Activated CD4-positive, alpha-beta T cell treated with anti-CD3 and anti-CD28 coated beads for 4 hours (primary cell): ENCODE results near the gene GLIPR2.
A peak's percentile ranks its signal among the peaks of the same experiment; 100 is the strongest.
"Not testable (repeated sequence)": the region's sequence is repeated elsewhere in the genome, so short reads cannot be mapped to it uniquely, and the experiment has no call there.

ENCODE experiments used
- DNase-seq, 2 donors: peaks; one replicate each; pipeline ENCODE4 v3.0.0-alpha.2; 2020

GLIPR2 gene

DNA sequence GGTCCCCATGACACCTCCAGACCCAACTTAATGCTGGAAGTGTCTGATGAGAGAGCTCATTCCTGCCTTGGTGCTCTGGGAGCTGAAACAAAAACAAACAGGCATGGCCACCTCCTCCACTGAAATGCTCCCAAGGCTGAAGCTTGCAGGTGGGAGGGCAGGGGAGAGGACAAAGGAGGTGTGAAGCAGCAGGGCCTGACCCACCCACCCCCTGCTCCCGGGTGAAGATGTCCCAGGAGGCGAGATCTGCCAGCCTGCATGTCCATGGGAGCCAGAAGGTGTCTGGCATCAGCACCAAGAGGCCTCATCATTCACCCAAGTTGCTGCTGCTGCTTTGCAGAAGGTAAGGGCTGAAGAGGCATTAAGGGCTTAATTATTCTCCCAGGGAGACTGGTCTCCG lies 28.5 kb downstream of the GLIPR2 start:
- DNase-seq, result no peak

- no peak for DNase-seq
Measured at GRCh38 chr9:36165826-36166167, 29.3 kb downstream of the GLIPR2 start.

DNA sequence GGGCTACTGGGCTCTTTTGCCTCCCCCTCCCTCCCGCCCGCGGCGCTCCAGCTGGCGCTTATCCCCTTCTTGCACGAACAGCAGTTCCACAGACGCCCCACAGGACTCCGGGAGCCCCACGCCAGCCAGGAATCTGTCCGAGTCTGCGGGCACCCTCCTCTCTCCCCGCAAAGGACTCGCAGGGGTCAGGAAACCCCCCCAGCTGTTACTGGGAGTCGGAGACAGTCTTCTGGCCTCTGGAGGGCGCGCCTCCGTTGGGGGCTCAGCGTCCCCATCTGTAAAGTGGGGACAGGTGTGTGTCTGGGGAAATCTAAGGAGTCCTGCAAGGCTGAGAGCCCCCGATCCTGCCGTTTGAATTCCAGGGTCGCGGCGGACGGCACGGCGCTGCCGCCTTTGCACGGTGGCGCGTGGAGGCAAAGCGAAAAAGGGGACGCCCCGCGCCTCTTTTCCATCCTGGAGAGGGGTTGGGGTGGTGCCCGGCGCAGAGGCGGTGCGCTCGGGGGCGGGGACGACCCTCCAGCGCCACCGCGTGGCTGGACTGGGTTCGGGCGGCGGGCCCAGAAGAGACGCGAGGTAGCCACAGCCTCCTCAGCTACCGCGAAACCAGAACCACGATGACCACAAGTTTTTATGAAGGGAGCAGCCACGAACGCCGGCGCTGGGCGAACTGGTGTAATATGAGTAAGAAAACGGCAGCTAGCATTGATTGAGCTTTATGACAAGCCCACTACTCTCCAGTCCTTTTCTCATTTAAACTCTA lies 29.8 kb downstream of the GLIPR2 start:
- DNase-seq, result peak; percentile 75 to 80

- DNase-seq, result no peak
Measured at GRCh38 chr9:36169166-36169565, 32.6 kb downstream of the GLIPR2 start, which contains the start of gene CCIN. Gene CCIN (plus strand): TSS chr9:36169388. CDS start chr9:36169503, 115 bp downstream.

GRCh38 chr9:36169708-36170107 lies 33.2 kb downstream of the GLIPR2 start:
- DNase-seq, result no peak

- no peak for DNase-seq
Measured at GRCh38 chr9:36170531-36170930, 34.0 kb downstream of the GLIPR2 start.

DNA sequence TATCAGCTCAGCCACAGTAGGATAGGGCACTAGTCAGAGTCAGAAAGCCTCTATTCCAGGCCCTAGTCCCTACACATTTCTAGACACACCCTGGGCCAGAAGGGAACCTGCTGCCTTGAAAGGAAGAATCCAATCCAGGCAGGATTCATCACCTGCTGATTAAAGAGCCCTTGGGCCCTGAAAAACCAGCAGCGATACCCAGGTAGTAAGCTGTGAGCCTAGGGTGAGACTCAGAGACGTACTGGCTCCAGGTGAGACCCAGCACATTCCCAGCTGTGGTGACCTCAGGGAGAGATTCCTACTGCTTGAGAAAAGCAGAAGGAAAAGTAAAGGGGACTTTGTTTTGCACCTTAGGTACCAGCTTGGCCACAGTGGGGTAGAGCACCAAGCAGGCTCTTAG lies 37.3 kb downstream of the GLIPR2 start:
- no peak for DNase-seq

GRCh38 chr9:36174271-36174670 lies 37.7 kb downstream of the GLIPR2 start:
- no peak for DNase-seq

- no peak for DNase-seq
Measured at GRCh38 chr9:36174731-36175130, 38.2 kb downstream of the GLIPR2 start.

GRCh38 chr9:36175209-36175608 lies 38.7 kb downstream of the GLIPR2 start:
- not testable (repeated sequence) for DNase-seq

GRCh38 chr9:36176496-36176895 lies 40.0 kb downstream of the GLIPR2 start:
- DNase-seq, result not testable (repeated sequence)

- DNase-seq, result no peak
Measured at GRCh38 chr9:36177571-36177970, 41.0 kb downstream of the GLIPR2 start.

DNA sequence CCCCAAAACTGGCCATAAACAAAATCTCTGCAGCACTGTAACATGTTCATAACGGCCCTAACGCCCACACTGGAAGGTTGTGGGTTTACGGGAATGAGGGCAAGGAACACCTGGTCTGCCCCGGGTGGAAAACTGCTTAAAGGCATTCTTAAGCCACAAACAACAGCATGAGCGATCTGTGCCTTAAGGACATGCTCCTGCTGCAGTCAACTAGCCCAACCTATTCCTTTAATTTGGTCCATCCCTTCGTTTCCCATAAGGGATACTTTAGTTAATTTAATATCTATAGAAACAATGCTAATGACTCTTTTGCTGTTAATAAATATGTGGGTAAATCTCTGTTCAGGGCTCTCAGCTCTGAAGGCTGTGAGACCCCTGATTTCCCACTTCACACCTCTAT lies 43.7 kb downstream of the GLIPR2 start:
- DNase-seq, result not testable (repeated sequence)

- DNase-seq, result no peak
Measured at GRCh38 chr9:36187414-36187813, 50.9 kb downstream of the GLIPR2 start.

- DNase-seq, result no peak
Measured at GRCh38 chr9:36188212-36188611, 51.7 kb downstream of the GLIPR2 start.

DNA sequence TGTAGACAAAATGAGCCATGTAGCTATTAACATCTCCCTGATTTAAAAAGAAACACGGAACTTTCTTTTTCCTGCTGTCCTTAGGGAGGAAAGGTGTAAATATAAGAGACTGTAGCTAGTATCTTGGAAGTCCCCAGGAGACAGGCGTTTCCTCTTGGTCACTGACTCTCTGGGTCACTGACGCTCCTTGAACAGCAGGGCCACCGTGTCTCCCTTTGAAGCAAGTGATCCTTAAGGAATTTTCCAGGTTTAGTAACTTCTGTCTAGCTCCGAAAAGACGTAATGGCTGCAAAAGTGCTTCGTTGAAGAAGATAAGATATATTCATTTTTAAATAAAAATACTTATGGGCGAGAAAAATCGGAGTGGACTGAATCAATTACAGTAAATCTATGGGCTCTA lies 53.4 kb downstream of the GLIPR2 start:
- no peak for DNase-seq

GRCh38 chr9:36190388-36191289 lies 54.1 kb downstream of the GLIPR2 start, which contains the start of gene CLTA:
Gene CLTA (plus strand): TSS chr9:36190921. CDS start chr9:36191057, 136 bp downstream.
- DNase-seq, result peak; percentile 90 to 92

- DNase-seq, result peak; percentile 42 to 44
Measured at GRCh38 chr9:36191290-36191645, 54.7 kb downstream of the GLIPR2 start.

DNA sequence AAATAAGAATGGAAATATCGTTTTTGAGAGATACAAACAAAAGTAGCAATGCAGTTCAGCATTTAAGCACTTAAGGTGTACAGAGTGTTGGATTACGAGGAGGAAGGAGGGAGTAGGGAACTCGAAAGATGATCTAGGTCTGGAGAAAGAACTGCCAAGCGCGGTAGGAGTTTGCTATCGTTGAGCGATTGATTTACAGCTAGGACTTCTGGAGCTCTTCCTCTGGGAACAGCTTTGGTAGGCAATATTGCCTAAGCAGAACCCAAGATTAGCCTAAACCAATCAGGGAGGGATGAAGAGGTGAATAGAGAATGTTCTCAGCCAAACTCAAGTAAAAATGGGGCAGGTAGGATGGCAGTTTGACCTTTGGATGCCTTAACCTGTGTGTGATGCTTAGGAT lies 55.2 kb downstream of the GLIPR2 start:
- DNase-seq, result no peak

GRCh38 chr9:36192196-36192595 lies 55.7 kb downstream of the GLIPR2 start:
- DNase-seq, result no peak

GRCh38 chr9:36193023-36193422 lies 56.5 kb downstream of the GLIPR2 start:
- DNase-seq, result no peak

DNA sequence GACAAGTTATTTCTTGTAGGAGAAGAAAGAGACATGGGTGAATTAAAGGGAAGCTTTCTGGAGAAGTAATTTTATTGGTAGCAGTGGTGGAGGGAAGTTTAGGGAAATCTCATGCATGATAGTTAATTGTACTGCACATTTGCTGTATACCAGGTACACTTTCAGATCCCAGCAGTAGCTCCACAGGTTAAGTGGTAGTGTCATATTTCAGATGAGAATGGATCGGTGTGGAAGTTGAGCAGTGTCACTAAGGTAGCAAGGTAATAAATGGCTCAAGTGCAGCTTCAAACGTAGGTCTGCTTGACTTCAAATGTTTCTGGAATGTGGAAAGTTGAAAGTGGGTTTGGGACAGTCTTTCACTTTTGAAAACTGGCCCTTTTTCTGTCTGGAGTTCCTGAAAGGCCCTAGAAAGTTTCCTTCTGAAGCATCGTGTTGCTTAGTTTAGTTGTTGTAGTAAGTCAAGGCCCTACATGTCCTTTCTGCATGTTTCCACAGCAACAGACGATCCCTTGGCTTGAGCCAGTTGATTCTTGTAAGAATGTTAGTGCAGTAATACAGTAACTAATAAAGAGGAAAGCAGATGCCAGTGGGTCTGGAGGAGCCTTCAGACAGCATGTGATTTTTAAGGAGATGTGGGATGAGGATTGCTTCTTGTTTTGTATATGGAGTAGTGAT lies 57.9 kb downstream of the GLIPR2 start:
- no peak for DNase-seq

GRCh38 chr9:36204906-36205547 lies 68.5 kb downstream of the GLIPR2 start:
- DNase-seq, result no peak
